Gastroesophageal sphincter (tissue), 4 donors: Measurements from ENCODE around the gene GPR160. TPM values are rescaled to one million over a fixed set of nuclear protein-coding genes. Genes with fewer than 3 reads are reported as not detected.

ENCODE experiments used
- ATAC-seq: fragments of 150-250 bp; one replicate; pipeline ENCODE4 v1.9.1; 2016; ENCODE audit warnings: mild to moderate bottlenecking, moderate library complexity
- H3K27ac ChIP-seq, 4 donors: fragments of 200-600 bp; sonication (generic) in 3 of 4; 1 replicate in 3 of 4; 2 replicates in 1 of 4; pipeline ENCODE4 v1.5.1; 2016 to 2019
- H3K27me3 ChIP-seq: fragments of 200-600 bp; sonication (generic); one replicate; pipeline ENCODE4 v1.5.1; 2019
- H3K36me3 ChIP-seq, 2 donors: fragments of 200-600 bp; sonication (generic); one replicate each; pipeline ENCODE4 v1.5.1; 2019; ENCODE audit warnings: control low read depth in 1 of 2
- H3K4me1 ChIP-seq, 3 donors: fragments of 200-600 bp; sonication (generic); 1 replicate in 2 of 3; 2 replicates in 1 of 3; pipeline ENCODE4 v1.5.1; 2016 to 2019; ENCODE audit warnings: control low read depth in 2 of 3
- H3K4me3 ChIP-seq, 2 donors: fragments of 200-600 bp; sonication (generic); one replicate each; pipeline ENCODE4 v1.5.1; 2019; ENCODE audit warnings: mild to moderate bottlenecking in 1 of 2, moderate library complexity in 1 of 2
- H3K9me3 ChIP-seq, 3 donors: fragments of 200-600 bp; sonication (generic); one replicate each; pipeline ENCODE4 v1.5.1; 2017 to 2019; ENCODE audit warnings: control low read depth in 2 of 3
- EP300 ChIP-seq: sonication (generic); formaldehyde crosslinking; IDR thresholded peaks from one replicate; pipeline ENCODE4 v1.6.1; 2017; ENCODE audit warnings: antibody characterized with exemption, mild to moderate bottlenecking
- POLR2A ChIP-seq, 2 donors: fragments of 450-650 bp; IDR thresholded peaks; one replicate each; pipeline ENCODE4 v1.6.1; 2017; ENCODE audit warnings: antibody characterized with exemption in 2 of 2, mild to moderate bottlenecking in 2 of 2, moderate library complexity in 1 of 2
- POLR2AphosphoS5 ChIP-seq: sonication (generic); formaldehyde crosslinking; IDR thresholded peaks from one replicate; pipeline ENCODE4 v1.6.1; 2017; ENCODE audit warnings: antibody characterized with exemption
- WGBS, 2 donors: methylation state at CpG; one replicate each; pipeline ENCODE4 v1.1.5; 2018; ENCODE audit warnings: low coverage in 1 of 2; 5-methylcytosine and 5-hydroxymethylcytosine counted together
- small RNA-seq, 4 donors: library from RNA; depleted of rRNA; stranded (forward); fragments of <200 nt; gene quantifications; one replicate each; pipeline ENCODE3, GENCODE V24; 2016
- total RNA-seq, 4 donors: library from RNA; depleted of rRNA; stranded (reverse); fragments of >200 nt; gene quantifications; one replicate each; pipeline ENCODE4 v1.1.0, GENCODE V29; 2016
- TF ChIP-seq, protein P1 (sequence below), 4 experiments: fragments of 200-600 bp in 2 of 4; fragments of 450-650 bp in 2 of 4; sonication (generic) in 1 of 4; IDR thresholded peaks; one replicate each; pipeline ENCODE4 v1.5.1; 2017 to 2019; ENCODE audit warnings: antibody characterized with exemption in 4 of 4, mild to moderate bottlenecking in 2 of 4, moderate library complexity in 2 of 4

The GPR160 gene
- total RNA-seq, 4 donors from 2014 or later, result 0.31 to 4.3 (median 0.94) TPM

DNA sequence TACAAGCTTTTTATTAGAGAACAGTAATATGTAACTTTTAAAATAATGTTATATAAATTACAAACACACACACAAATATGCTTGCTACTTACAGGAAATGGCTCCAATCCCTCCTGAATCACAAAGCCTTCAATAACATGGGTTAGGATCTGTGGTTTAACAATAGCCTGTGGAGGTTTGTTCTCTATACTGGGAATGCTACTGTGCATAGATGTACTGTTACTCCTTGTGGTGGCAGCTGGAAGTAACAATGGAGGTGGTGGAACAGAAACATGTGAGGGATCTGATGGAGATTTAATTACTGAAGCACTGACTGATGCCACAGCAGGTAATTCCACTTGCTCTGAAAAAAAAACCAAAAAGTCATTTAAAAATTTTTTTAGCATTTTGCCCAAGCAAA lies 79.3 kb downstream of the GPR160 start:
- no peak for TF ChIP-seq POLR2AphosphoS5
- Histone ChIP-seq H3K36me3 (peaks cover 16 to 96% of the 10 kb centered on the region in 2 donors), H3K4me1 (no peaks in the 10 kb centered on the region), H3K27me3 (no peaks in the 10 kb centered on the region), H3K9me3 (no peaks in the 10 kb centered on the region), H3K27ac (no peak overlapping the region), H3K4me3 (no peak overlapping the region)
- ATAC-seq, result no peak

DNA sequence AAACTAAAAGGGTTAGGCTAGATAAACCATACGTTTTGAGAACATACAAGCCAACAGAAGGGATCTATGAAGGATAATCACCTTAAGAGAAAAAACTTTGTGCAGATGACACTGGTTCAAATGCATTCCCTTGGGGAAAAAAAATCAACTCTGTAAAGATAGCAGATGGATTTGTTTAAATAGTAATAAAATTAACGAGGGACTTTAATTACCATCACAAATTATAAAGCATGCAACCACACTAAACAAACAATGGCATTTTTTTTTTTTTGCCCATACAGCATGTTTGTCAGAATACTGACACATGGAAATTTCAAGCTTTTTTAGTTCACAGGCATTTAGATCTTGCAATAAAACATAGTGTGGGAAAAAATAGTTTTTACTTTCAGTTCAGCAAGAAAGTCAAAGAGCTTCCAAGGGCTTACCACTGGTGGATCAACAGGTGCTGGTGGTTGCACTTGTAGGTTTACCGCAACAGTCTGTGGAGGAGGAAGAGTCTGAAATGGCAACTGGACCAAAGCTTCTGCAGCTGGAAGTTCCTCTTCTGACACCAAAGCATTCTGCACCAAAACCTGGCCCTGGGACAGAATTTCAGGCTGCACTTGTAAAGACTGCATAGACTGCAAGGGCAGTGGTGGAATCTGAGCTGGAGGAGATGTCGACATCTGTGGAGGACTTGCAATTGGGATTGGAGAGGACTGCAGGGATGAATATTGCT lies 90.6 kb downstream of the GPR160 start:
- H3K36me3 ChIP-seq, result peaks cover 5 to 58% of the 10 kb centered on the region in 2 donors
- H3K4me1 ChIP-seq, result peaks cover 0 to 12% (median 0%) of the 10 kb centered on the region in 3 donors
- H3K27me3 ChIP-seq, result no peaks in the 10 kb centered on the region
- WGBS, 2 donors, result 65 to 75% methylated on average over 3 of the region's 4 CpGs
- H3K9me3 ChIP-seq, result peaks cover 0 to 5% (median 0%) of the 10 kb centered on the region in 3 donors
- ATAC-seq, result no peak
- TF ChIP-seq POLR2A (IDR thresholded peaks at IDR 0.05) (no peak), POLR2AphosphoS5 (no peak), EP300 (no peak)
- TF ChIP-seq, protein P1, sequence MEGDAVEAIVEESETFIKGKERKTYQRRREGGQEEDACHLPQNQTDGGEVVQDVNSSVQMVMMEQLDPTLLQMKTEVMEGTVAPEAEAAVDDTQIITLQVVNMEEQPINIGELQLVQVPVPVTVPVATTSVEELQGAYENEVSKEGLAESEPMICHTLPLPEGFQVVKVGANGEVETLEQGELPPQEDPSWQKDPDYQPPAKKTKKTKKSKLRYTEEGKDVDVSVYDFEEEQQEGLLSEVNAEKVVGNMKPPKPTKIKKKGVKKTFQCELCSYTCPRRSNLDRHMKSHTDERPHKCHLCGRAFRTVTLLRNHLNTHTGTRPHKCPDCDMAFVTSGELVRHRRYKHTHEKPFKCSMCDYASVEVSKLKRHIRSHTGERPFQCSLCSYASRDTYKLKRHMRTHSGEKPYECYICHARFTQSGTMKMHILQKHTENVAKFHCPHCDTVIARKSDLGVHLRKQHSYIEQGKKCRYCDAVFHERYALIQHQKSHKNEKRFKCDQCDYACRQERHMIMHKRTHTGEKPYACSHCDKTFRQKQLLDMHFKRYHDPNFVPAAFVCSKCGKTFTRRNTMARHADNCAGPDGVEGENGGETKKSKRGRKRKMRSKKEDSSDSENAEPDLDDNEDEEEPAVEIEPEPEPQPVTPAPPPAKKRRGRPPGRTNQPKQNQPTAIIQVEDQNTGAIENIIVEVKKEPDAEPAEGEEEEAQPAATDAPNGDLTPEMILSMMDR (IDR thresholded peaks at IDR 0.05), result no peak
- H3K4me3 ChIP-seq, result no peak overlapping the region
- H3K27ac ChIP-seq, result no peak overlapping the region

DNA sequence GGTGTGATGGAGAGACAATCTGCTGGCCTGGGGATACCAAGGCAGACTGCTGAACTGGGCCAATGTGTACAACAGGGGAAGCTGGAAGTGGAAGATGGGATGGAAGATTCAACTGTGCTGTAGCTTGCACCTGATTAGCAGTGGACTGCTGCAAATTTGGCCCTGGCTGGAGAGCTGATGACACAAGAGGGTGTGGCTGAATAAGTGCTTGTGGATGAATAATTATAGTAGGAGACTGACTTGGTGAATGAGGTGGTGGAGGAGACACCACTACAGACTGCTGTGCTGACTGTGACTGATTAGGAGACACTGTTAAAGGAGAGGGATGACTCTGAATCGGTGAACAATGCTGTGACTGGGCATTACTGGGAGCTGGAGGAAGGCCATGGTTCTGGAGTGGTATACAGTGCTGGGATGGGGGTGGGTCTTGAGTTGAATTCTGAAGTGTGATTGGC lies 91.2 kb downstream of the GPR160 start:
- H3K27ac ChIP-seq, result no peak overlapping the region
- no peak for TF ChIP-seq POLR2A (IDR thresholded peaks at IDR 0.05)
- TF ChIP-seq, protein P1 (IDR thresholded peaks at IDR 0.05), result no peak
- no peak for TF ChIP-seq POLR2AphosphoS5
- TF ChIP-seq EP300, result no peak
- H3K27me3 ChIP-seq, result no peaks in the 10 kb centered on the region
- 71 to 100% methylated on average over 1 of the region's 1 CpG for WGBS, 2 donors
- no peak overlapping the region for H3K4me3 ChIP-seq
- peaks cover 0 to 5% (median 0%) of the 10 kb centered on the region in 3 donors for H3K9me3 ChIP-seq
- peaks cover 0 to 12% (median 0%) of the 10 kb centered on the region in 3 donors for H3K4me1 ChIP-seq
- ATAC-seq, result no peak
- H3K36me3 ChIP-seq, result peaks cover 5 to 58% of the 10 kb centered on the region in 2 donors

DNA sequence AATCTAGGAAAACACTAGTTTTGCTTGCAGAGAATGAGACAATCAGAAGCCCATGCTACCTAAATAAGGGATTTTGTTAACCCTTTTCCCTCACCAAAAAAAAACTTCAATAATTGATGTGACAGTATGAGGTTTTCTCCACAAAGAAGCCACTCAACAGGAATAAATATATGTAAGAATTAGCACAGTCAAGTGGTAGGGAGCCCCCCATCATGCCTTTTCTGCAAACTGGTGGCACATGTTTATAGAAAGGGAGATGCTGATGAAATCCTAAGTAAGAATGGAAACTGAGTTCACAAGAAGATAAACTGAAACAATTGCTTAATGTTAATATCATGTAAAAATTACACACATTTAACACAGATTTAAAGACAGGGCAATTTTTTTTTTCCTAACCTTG lies 92.7 kb downstream of the GPR160 start:
- no peak for ATAC-seq
- H3K4me3 ChIP-seq, result no peak overlapping the region
- no peak for TF ChIP-seq POLR2A (IDR thresholded peaks at IDR 0.05)
- TF ChIP-seq POLR2AphosphoS5, result no peak
- TF ChIP-seq EP300, result no peak
- TF ChIP-seq, protein P1 (IDR thresholded peaks at IDR 0.05), result no peak
- H3K4me1 ChIP-seq, result peaks cover 0 to 12% (median 0%) of the 10 kb centered on the region in 3 donors
- no peaks in the 10 kb centered on the region for H3K27me3 ChIP-seq
- H3K27ac ChIP-seq, result no peak overlapping the region
- peaks cover 0 to 5% (median 0%) of the 10 kb centered on the region in 3 donors for H3K9me3 ChIP-seq
- H3K36me3 ChIP-seq, result peaks cover 5 to 73% of the 10 kb centered on the region in 2 donors

DNA sequence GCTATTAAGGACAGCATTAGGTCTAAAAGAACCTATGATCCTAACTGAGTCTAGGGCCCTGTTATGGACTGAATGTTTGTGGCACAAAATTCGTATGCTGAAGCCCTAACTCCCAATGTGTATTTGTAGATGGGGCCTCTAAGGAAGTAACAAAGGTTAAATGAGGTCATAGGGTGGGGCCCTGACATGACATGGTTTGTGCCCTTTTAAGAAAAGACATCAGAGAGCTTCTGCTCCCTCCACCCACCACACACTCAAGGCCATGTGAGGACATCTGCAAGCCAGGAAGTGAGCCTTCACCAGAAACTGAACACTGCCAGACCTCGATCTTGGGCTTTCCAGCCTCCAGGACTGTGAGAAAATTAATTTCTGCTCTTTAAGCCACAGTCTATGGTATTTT lies 94.5 kb downstream of the GPR160 start:
- no peaks in the 10 kb centered on the region for H3K4me1 ChIP-seq
- H3K27me3 ChIP-seq, result no peaks in the 10 kb centered on the region
- WGBS, 2 donors, result 76 to 89% methylated on average over 2 of the region's 2 CpGs
- H3K9me3 ChIP-seq, result peaks cover 0 to 5% (median 0%) of the 10 kb centered on the region in 3 donors
- no peak for TF ChIP-seq POLR2AphosphoS5
- no peak overlapping the region for H3K4me3 ChIP-seq
- H3K27ac ChIP-seq, result no peak overlapping the region
- peaks cover 5 to 79% of the 10 kb centered on the region in 2 donors for H3K36me3 ChIP-seq
- no peak for ATAC-seq

Small RNAs within 50 kb of the gene (small RNA-seq; reads per million reads assigned to genes)
- gene RNU4-38P, result 0 reads per million in 4 donors

Other genes starting within 250 kb of the GPR160 start
- not detected for gene LRRIQ4, start 225.1 kb upstream of the GPR160 start, total RNA-seq
- gene LRRC34, start 225.1 kb upstream of the GPR160 start, total RNA-seq, result 1 to 10 TPM; 3.1 to 7.9 (median 5.9) TPM
- gene LRRC31, start 168.1 kb upstream of the GPR160 start, total RNA-seq, result under 1 TPM in 1 of 4 donors, not detected in 3; 0.35 TPM
- gene SAMD7, start 126.4 kb upstream of the GPR160 start, total RNA-seq, result not detected
- 10 to 100 TPM; 75.9 to 88.8 (median 82.4) TPM for gene SEC62, start 71.2 kb upstream of the GPR160 start, total RNA-seq
- 100 to 1,000 TPM in 1 of 4 donors, 10 to 100 TPM in 3; 45.2 to 113 (median 83.9) TPM for gene PHC3, start 143.7 kb downstream of the GPR160 start, total RNA-seq
- gene PRKCI, start 184.4 kb downstream of the GPR160 start, total RNA-seq, result 10 to 100 TPM; 41.9 to 69.0 (median 45.3) TPM